H9 (cell line): ENCODE results near the gene OIT3. TPM values are rescaled to one million over a fixed set of nuclear protein-coding genes. Genes with fewer than 3 reads are reported as not detected.

Experiments used
- DNase-seq: peaks from one replicate; pipeline ENCODE4 v3.0.0-alpha.2; 2017
- H2AFZ ChIP-seq: one replicate; pipeline ENCODE4 v1.6.1; 2013; ENCODE audit warnings: mild to moderate bottlenecking, low read length, control low read depth, moderate library complexity
- H2AK5ac ChIP-seq: 2 replicates; pipeline ENCODE4 v1.6.1; 2013; ENCODE audit warnings: low read length, control low read depth, mixed read lengths; ENCODE audit not compliant: insufficient read length
- H2BK120ac ChIP-seq: one replicate; pipeline ENCODE4 v1.6.1; 2013; ENCODE audit warnings: low read depth, mild to moderate bottlenecking, low read length, control low read depth, inconsistent platforms; ENCODE audit not compliant: poor library complexity, severe bottlenecking
- H2BK12ac ChIP-seq: 2 replicates; pipeline ENCODE4 v1.6.1; 2013; ENCODE audit warnings: low read length, control low read depth, mixed read lengths, low read depth; ENCODE audit not compliant: insufficient read length
- H2BK15ac ChIP-seq: 2 replicates; pipeline ENCODE4 v1.6.1; 2013; ENCODE audit warnings: low read depth, low read length, control low read depth
- H2BK20ac ChIP-seq: one replicate; pipeline ENCODE4 v1.6.1; 2013; ENCODE audit warnings: low read depth, mild to moderate bottlenecking, low read length, control low read depth, inconsistent platforms; ENCODE audit not compliant: poor library complexity, severe bottlenecking
- H2BK5ac ChIP-seq: 2 replicates; pipeline ENCODE4 v1.6.1; 2013; ENCODE audit warnings: low read length, control low read depth, mixed read lengths; ENCODE audit not compliant: insufficient read length
- H3K14ac ChIP-seq: 2 replicates; pipeline ENCODE4 v1.6.1; 2013; ENCODE audit warnings: low read length, control low read depth; ENCODE audit not compliant: insufficient read depth
- H3K18ac ChIP-seq: 2 replicates; pipeline ENCODE4 v1.6.1; 2013; ENCODE audit warnings: low read depth, mild to moderate bottlenecking, mixed read lengths, low read length, control low read depth; ENCODE audit not compliant: insufficient read length
- H3K23ac ChIP-seq: 2 replicates; pipeline ENCODE4 v1.6.1; 2013; ENCODE audit warnings: low read length, control low read depth, mixed read lengths, low read depth; ENCODE audit not compliant: insufficient read length
- H3K23me2 ChIP-seq: 2 replicates; pipeline ENCODE4 v1.6.1; 2013; ENCODE audit warnings: low read depth, mild to moderate bottlenecking, mixed read lengths, low read length, control low read depth; ENCODE audit not compliant: insufficient read length, poor library complexity, severe bottlenecking
- H3K27ac ChIP-seq: 2 replicates; pipeline ENCODE4 v1.5.1; 2013; ENCODE audit warnings: low read length, control low read depth, mixed read lengths, low read depth; ENCODE audit not compliant: insufficient read length
- H3K27me3 ChIP-seq: 2 replicates; pipeline ENCODE4 v1.6.1; 2013; ENCODE audit warnings: low read length, control low read depth, inconsistent platforms; ENCODE audit not compliant: insufficient read depth
- H3K4ac ChIP-seq: 2 replicates; pipeline ENCODE4 v1.6.1; 2013; ENCODE audit warnings: low read depth, mild to moderate bottlenecking, control low read depth, inconsistent platforms, low read length, moderate library complexity
- H3K4me1 ChIP-seq: 2 replicates; pipeline ENCODE4 v1.6.1; 2013; ENCODE audit warnings: low read length, control low read depth, inconsistent platforms; ENCODE audit not compliant: insufficient read depth
- H3K4me2 ChIP-seq: 2 replicates; pipeline ENCODE4 v1.6.1; 2013; ENCODE audit warnings: low read length, control low read depth, mixed read lengths; ENCODE audit not compliant: insufficient read length, insufficient read depth
- H3K56ac ChIP-seq: 2 replicates; pipeline ENCODE4 v1.6.1; 2013; ENCODE audit warnings: low read depth, mild to moderate bottlenecking, mixed read lengths, low read length, control low read depth; ENCODE audit not compliant: insufficient read length
- H3K79me1 ChIP-seq: 2 replicates; pipeline ENCODE4 v1.6.1; 2013; ENCODE audit warnings: low read depth, mild to moderate bottlenecking, moderate library complexity, low read length, control low read depth, inconsistent platforms; ENCODE audit not compliant: insufficient read depth, poor library complexity, severe bottlenecking
- H3K79me2 ChIP-seq: 2 replicates; pipeline ENCODE4 v1.6.1; 2013; ENCODE audit warnings: low read length, control low read depth, inconsistent platforms; ENCODE audit not compliant: insufficient read depth
- H3K9ac ChIP-seq: 2 replicates; pipeline ENCODE4 v1.6.1; 2013; ENCODE audit warnings: low read length, control low read depth, mixed read lengths; ENCODE audit not compliant: insufficient read length; ENCODE audit errors: extremely low read depth
- H3K9me3 ChIP-seq: one replicate; pipeline ENCODE4 v1.6.1; 2013; ENCODE audit warnings: low read depth, low read length, inconsistent platforms; ENCODE audit not compliant: control insufficient read depth
- H3T11ph ChIP-seq: one replicate; pipeline ENCODE4 v1.6.1; 2013; ENCODE audit warnings: mild to moderate bottlenecking, low read length, control low read depth, inconsistent platforms
- H4K20me1 ChIP-seq: one replicate; pipeline ENCODE4 v1.6.1; 2013; ENCODE audit not compliant: control insufficient read depth, insufficient read length, insufficient read depth
- H4K5ac ChIP-seq: 2 replicates; pipeline ENCODE4 v1.6.1; 2013; ENCODE audit warnings: low read depth, mild to moderate bottlenecking, mixed read lengths, low read length, control low read depth; ENCODE audit not compliant: insufficient read length
- H4K8ac ChIP-seq: replicated peaks from 2 replicates; pipeline ENCODE4 v1.6.1; 2013; ENCODE audit warnings: low read length, control low read depth, mixed read lengths, low read depth; ENCODE audit not compliant: insufficient read length
- H4K91ac ChIP-seq: 2 replicates; pipeline ENCODE4 v1.6.1; 2013; ENCODE audit warnings: low read depth, mild to moderate bottlenecking, moderate library complexity, mixed read lengths, low read length, control low read depth; ENCODE audit not compliant: insufficient read length
- H3K27ac Mint-ChIP-seq, 3 experiments: 2 replicates in 2 of 3; 3 replicates in 1 of 3; pipeline ENCODE4 v1.8.0; 2020 to 2021; ENCODE audit warnings: mixed read lengths in 3 of 3, mild to moderate bottlenecking in 1 of 3, moderate library complexity in 1 of 3
- H3K27me3 Mint-ChIP-seq: 2 replicates; pipeline ENCODE4 v1.8.0; 2021; ENCODE audit warnings: low read depth, mild to moderate bottlenecking, moderate library complexity, mixed read lengths
- H3K36me3 Mint-ChIP-seq, 3 experiments: 2 replicates in 2 of 3; 3 replicates in 1 of 3; pipeline ENCODE4 v1.8.0; 2020 to 2021; ENCODE audit warnings: low read depth in 3 of 3, mixed read lengths in 3 of 3; ENCODE audit not compliant: insufficient read depth in 1 of 3
- H3K4me1 Mint-ChIP-seq, 2 experiments: 2 replicates each; pipeline ENCODE4 v1.8.0; 2020; ENCODE audit warnings: mixed read lengths in 2 of 2
- H3K4me3 Mint-ChIP-seq, 2 experiments: 2 replicates in 1 of 2; 3 replicates in 1 of 2; pipeline ENCODE4 v1.8.0; 2020 to 2021; ENCODE audit warnings: mild to moderate bottlenecking in 2 of 2, mixed read lengths in 2 of 2, moderate library complexity in 1 of 2
- H3K9me3 Mint-ChIP-seq, 2 experiments: 2 replicates in 1 of 2; 3 replicates in 1 of 2; pipeline ENCODE4 v1.8.0; 2020; ENCODE audit warnings: mild to moderate bottlenecking in 2 of 2, mixed read lengths in 2 of 2, moderate library complexity in 1 of 2
- WGBS: extraction: QIAGEN DNeasy Blood & Tissue Kit; methylation state at CpG from one replicate; pipeline ENCODE4 v1.1.7; 2013; ENCODE audit warnings: missing lambda C conversion rate, low lambda C conversion rate, mixed read lengths; ENCODE audit not compliant: insufficient read length; ENCODE audit errors: extremely low coverage; 5-methylcytosine and 5-hydroxymethylcytosine counted together
- total RNA-seq: library from RNA; stranded (reverse); gene quantifications from 2 replicates; pipeline ENCODE4 v1.2.1, GENCODE V29; 2021
- TF ChIP-seq, protein P1 (sequence below): fragments of 200-600 bp; sonication (generic); conservative IDR thresholded peaks from 3 replicates; pipeline ENCODE4 v1.8.0; 2021; ENCODE audit warnings: antibody characterized with exemption, mild to moderate bottlenecking

OIT3 gene
- total RNA-seq, 1 experiment from 2014 or later: not detected

DNA sequence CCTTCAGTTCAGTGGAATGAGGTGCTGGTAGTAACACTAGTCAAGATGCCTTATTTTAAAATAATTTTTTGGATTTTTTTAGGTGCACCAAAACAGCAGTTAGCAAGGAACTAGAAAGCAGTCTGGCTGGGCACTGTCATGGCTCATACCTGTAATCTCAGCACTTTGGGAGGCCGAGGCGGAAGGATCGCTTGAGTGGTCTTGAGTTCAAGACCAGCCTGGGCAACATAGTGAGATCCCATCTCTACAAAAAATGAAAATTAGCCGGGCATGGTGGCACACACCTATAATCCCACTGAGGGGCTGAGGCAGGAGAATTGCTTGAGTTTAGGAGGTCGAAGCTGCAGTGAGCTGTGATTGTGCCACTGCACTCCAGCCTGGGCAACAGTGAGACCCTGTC is 35.3 kb downstream of the OIT3 start:
- DNase-seq: no peak
- TF ChIP-seq, protein P1, sequence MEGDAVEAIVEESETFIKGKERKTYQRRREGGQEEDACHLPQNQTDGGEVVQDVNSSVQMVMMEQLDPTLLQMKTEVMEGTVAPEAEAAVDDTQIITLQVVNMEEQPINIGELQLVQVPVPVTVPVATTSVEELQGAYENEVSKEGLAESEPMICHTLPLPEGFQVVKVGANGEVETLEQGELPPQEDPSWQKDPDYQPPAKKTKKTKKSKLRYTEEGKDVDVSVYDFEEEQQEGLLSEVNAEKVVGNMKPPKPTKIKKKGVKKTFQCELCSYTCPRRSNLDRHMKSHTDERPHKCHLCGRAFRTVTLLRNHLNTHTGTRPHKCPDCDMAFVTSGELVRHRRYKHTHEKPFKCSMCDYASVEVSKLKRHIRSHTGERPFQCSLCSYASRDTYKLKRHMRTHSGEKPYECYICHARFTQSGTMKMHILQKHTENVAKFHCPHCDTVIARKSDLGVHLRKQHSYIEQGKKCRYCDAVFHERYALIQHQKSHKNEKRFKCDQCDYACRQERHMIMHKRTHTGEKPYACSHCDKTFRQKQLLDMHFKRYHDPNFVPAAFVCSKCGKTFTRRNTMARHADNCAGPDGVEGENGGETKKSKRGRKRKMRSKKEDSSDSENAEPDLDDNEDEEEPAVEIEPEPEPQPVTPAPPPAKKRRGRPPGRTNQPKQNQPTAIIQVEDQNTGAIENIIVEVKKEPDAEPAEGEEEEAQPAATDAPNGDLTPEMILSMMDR: no peak
- no peak overlapping the region for H2AK5ac ChIP-seq
- Mint-ChIP-seq H3K4me3 (no peak overlapping the region), H3K9me3 (no peaks in the 10 kb centered on the region), H3K27me3 (no peaks in the 10 kb centered on the region; the same call in 1 of the 2 replicates), H3K4me1 (no peaks in the 10 kb centered on the region), H3K27ac (no peak overlapping the region), H3K36me3 (no peaks in the 10 kb centered on the region)
- no peaks in the 10 kb centered on the region for H3K79me2 ChIP-seq
- H3K18ac ChIP-seq: no peak overlapping the region
- H2BK5ac ChIP-seq: no peak overlapping the region
- no peaks in the 10 kb centered on the region for H3K9me3 ChIP-seq
- no peak overlapping the region for H2BK15ac ChIP-seq
- no peak overlapping the region for H3K14ac ChIP-seq
- no peak overlapping the region for H3K56ac ChIP-seq
- no peak overlapping the region for H4K91ac ChIP-seq
- H4K8ac ChIP-seq: no peak overlapping the region
- no peaks in the 10 kb centered on the region for H3K23me2 ChIP-seq
- no peak overlapping the region for H2AFZ ChIP-seq
- no peak overlapping the region for H3T11ph ChIP-seq
- H2BK120ac ChIP-seq: no peak overlapping the region
- H2BK20ac ChIP-seq: no peak overlapping the region
- no peaks in the 10 kb centered on the region for H4K20me1 ChIP-seq
- no peaks in the 10 kb centered on the region for H3K4me1 ChIP-seq
- no peaks in the 10 kb centered on the region for H3K27me3 ChIP-seq
- H3K79me1 ChIP-seq: no peaks in the 10 kb centered on the region
- no CpG with 5 or more reads among the region's 5 CpGs for WGBS
- no peak overlapping the region for H3K27ac ChIP-seq
- H3K4me2 ChIP-seq: no peak overlapping the region
- H4K5ac ChIP-seq: no peak overlapping the region
- no peak overlapping the region for H3K23ac ChIP-seq
- H3K9ac ChIP-seq: no peak overlapping the region
- H2BK12ac ChIP-seq: no peak overlapping the region
- H3K4ac ChIP-seq: no peak overlapping the region
